ENCODE data around the gene ZNF714. TPM values are rescaled to one million over a fixed set of nuclear protein-coding genes. Genes with fewer than 3 reads are reported as not detected.

Gene ZNF714
- polyA plus RNA-seq, 1 donor (not counting 4 experiments of a cell fraction or from before 2014, with no cell fraction given), result 8.8 TPM

GRCh38 chr19:21115430-21115829 is 33.4 kb downstream of the ZNF714 start:
- H3K36me3 ChIP-seq (ENCODE audit: control insufficient read depth in 2 of 2, extremely low read depth in 1 of 2, insufficient read depth in 2 of 2, low read length in 2 of 2), result no peaks in the 10 kb centered on the region
- H3K27ac ChIP-seq (ENCODE audit: control insufficient read depth, insufficient read depth, low read length), result no peak overlapping the region
- no peak overlapping the region for H3K4me3 ChIP-seq (ENCODE audit: control insufficient read depth in 2 of 3, extremely low read depth in 1 of 3, insufficient read depth in 2 of 3, low read depth in 1 of 3, low read length in 3 of 3)
- H3K4me2 ChIP-seq (ENCODE audit: control insufficient read depth, extremely low read depth, insufficient read depth, low read depth, low read length), result no peak overlapping the region
- TF ChIP-seq EZH2 (IDR thresholded peaks at IDR 0.05; ENCODE audit: low read length) (no peak), CTCF (optimal IDR thresholded peaks at IDR 0.05 in 1 of 3, IDR thresholded peaks at IDR 0.05 in 1 of 3, conservative IDR thresholded peaks at IDR 0.05 in 1 of 3; ENCODE audit: extremely low read depth in 1 of 3, insufficient read depth in 2 of 3, low read length in 3 of 3) (no peak)
- H4K20me1 ChIP-seq (ENCODE audit: control insufficient read depth, extremely low read depth, insufficient read depth, low read length), result no peaks in the 10 kb centered on the region
- H3K79me2 ChIP-seq (ENCODE audit: control insufficient read depth, insufficient read depth, low read length), result no peaks in the 10 kb centered on the region
- FAIRE-seq, result no peak
- no peaks in the 10 kb centered on the region for H3K4me1 ChIP-seq (ENCODE audit: control insufficient read depth, extremely low read depth, insufficient read depth, low read length)
- no peak overlapping the region for H3K9ac ChIP-seq (ENCODE audit: control insufficient read depth, extremely low read depth, insufficient read depth, low read length)
- dilution Hi-C loops (cut with MboI; ENCODE audit: extremely low pct_ligation_motif_present, low sequenced_read_pairs), result no loop called here
- H3K27me3 ChIP-seq (ENCODE audit: control insufficient read depth, extremely low read depth, insufficient read depth, low read length), result no peaks in the 10 kb centered on the region
- no peaks in the 10 kb centered on the region for H3K9me1 ChIP-seq (ENCODE audit: control insufficient read depth, extremely low read depth, insufficient read depth, low read length)
- H2AFZ ChIP-seq (ENCODE audit: control insufficient read depth, low read length), result no peak overlapping the region
- H3K9me3 ChIP-seq (ENCODE audit: control insufficient read depth, low read depth, low read length), result no peaks in the 10 kb centered on the region
- no peak for DNase-seq (ENCODE audit: low read depth, low spot score)

GRCh38 chr19:21117041-21117907 is 35.3 kb downstream of the ZNF714 start:
- no peak overlapping the region for H3K9ac ChIP-seq (ENCODE audit: control insufficient read depth, extremely low read depth, insufficient read depth, low read length)
- no peaks in the 10 kb centered on the region for H3K36me3 ChIP-seq (ENCODE audit: control insufficient read depth in 2 of 2, extremely low read depth in 1 of 2, insufficient read depth in 2 of 2, low read length in 2 of 2)
- no peaks in the 10 kb centered on the region for H4K20me1 ChIP-seq (ENCODE audit: control insufficient read depth, extremely low read depth, insufficient read depth, low read length)
- no peaks in the 10 kb centered on the region for H3K9me3 ChIP-seq (ENCODE audit: control insufficient read depth, low read depth, low read length)
- dilution Hi-C loops (cut with MboI; ENCODE audit: extremely low pct_ligation_motif_present, low sequenced_read_pairs), result no loop called here
- no peak overlapping the region for H2AFZ ChIP-seq (ENCODE audit: control insufficient read depth, low read length)
- DNase-seq (ENCODE audit: low read depth, low spot score), result no peak
- H3K27ac ChIP-seq (ENCODE audit: control insufficient read depth, insufficient read depth, low read length), result no peak overlapping the region
- FAIRE-seq, result peak; percentile 9
- TF ChIP-seq EZH2 (IDR thresholded peaks at IDR 0.05; ENCODE audit: low read length), result no peak
- no peak for TF ChIP-seq CTCF (optimal IDR thresholded peaks at IDR 0.05 in 1 of 3, IDR thresholded peaks at IDR 0.05 in 1 of 3, conservative IDR thresholded peaks at IDR 0.05 in 1 of 3; ENCODE audit: extremely low read depth in 1 of 3, insufficient read depth in 2 of 3, low read length in 3 of 3)
- no peaks in the 10 kb centered on the region for H3K9me1 ChIP-seq (ENCODE audit: control insufficient read depth, extremely low read depth, insufficient read depth, low read length)
- no peak overlapping the region for H3K4me2 ChIP-seq (ENCODE audit: control insufficient read depth, extremely low read depth, insufficient read depth, low read depth, low read length)
- no peak overlapping the region for H3K4me3 ChIP-seq (ENCODE audit: control insufficient read depth in 2 of 3, extremely low read depth in 1 of 3, insufficient read depth in 2 of 3, low read depth in 1 of 3, low read length in 3 of 3)
- no peaks in the 10 kb centered on the region for H3K79me2 ChIP-seq (ENCODE audit: control insufficient read depth, insufficient read depth, low read length)
- no peaks in the 10 kb centered on the region for H3K4me1 ChIP-seq (ENCODE audit: control insufficient read depth, extremely low read depth, insufficient read depth, low read length)
- no peaks in the 10 kb centered on the region for H3K27me3 ChIP-seq (ENCODE audit: control insufficient read depth, extremely low read depth, insufficient read depth, low read length)

All from keratinocyte (primary cell).